Panc1 (cell line): ENCODE measurements around the gene NPAS2. TPM values are rescaled to one million over a fixed set of nuclear protein-coding genes. Genes with fewer than 3 reads are reported as not detected.

Experiments used
- ATAC-seq: fragments of 200-7000 bp; cut with Tn5 transposase; 2 replicates; pipeline ENCODE4 v1.9.1; 2020; ENCODE audit warnings: mild to moderate bottlenecking, moderate library complexity
- BruUV-seq: library from RNA; stranded (reverse); fragments of 400-500 nt; replicated peaks from 2 replicates; lab custom pipeline; 2021; lab: Mats Ljungman, UMichigan
- CTCF ChIA-PET: fragments of 300-600 bp; sonication (Branson Sonifier 250); formaldehyde crosslinking; loops from one replicate; lab custom pipeline; 2022; ENCODE audit warnings: antibody characterized with exemption; lab: Charles Lee
- POLR2A ChIA-PET: fragments of 300-600 bp; sonication (Branson Sonifier 250); formaldehyde crosslinking; loops from one replicate; lab custom pipeline; 2022; ENCODE audit warnings: antibody characterized with exemption; lab: Charles Lee
- DNase-seq: peaks from one replicate; pipeline ENCODE4 v3.0.0-alpha.2; 2010; ENCODE audit warnings: low read depth, low spot score
- H3K27ac ChIP-seq: 2 replicates; pipeline ENCODE4 v1.5.1; 2011; ENCODE audit warnings: mild to moderate bottlenecking, low read length, inconsistent platforms
- H3K27me3 ChIP-seq: fragments of 200-500 bp; sonication (Bioruptor generic); 2 replicates; pipeline ENCODE4 v1.6.0; 2014; ENCODE audit warnings: low read length, inconsistent platforms; ENCODE audit not compliant: control insufficient read depth, insufficient read depth
- H3K36me3 ChIP-seq: fragments of 200-500 bp; sonication (Bioruptor generic); 2 replicates; pipeline ENCODE4 v1.5.1; 2014; ENCODE audit warnings: inconsistent platforms, mild to moderate bottlenecking, low read length, moderate library complexity; ENCODE audit not compliant: control insufficient read depth, insufficient read depth
- H3K4me1 ChIP-seq: 2 replicates; pipeline ENCODE4 v1.5.1; 2011; ENCODE audit warnings: inconsistent platforms, mild to moderate bottlenecking, low read length, moderate library complexity; ENCODE audit not compliant: control insufficient read depth, insufficient read depth
- H3K4me3 ChIP-seq, 2 experiments: 2 replicates each; pipeline ENCODE4 v1.5.1; 2011 to 2012; ENCODE audit warnings: low read depth in 2 of 2, low read length in 2 of 2, mild to moderate bottlenecking in 2 of 2, inconsistent platforms in 1 of 2, moderate library complexity in 1 of 2
- H3K9me3 ChIP-seq: fragments of 200-500 bp; sonication (Bioruptor generic); 2 replicates; pipeline ENCODE4 v1.5.1; 2014; ENCODE audit warnings: low read depth, mild to moderate bottlenecking, inconsistent platforms, low read length, moderate library complexity; ENCODE audit not compliant: control insufficient read depth, insufficient read depth
- CTCF ChIP-seq: fragments of 450-650 bp; IDR thresholded peaks from 2 replicates; pipeline ENCODE4 v1.5.1; 2017; ENCODE audit warnings: mild to moderate bottlenecking
- POLR2AphosphoS5 ChIP-seq: IDR thresholded peaks from 2 replicates; pipeline ENCODE4 v1.6.1; 2012; ENCODE audit warnings: mild to moderate bottlenecking, low read depth, low read length, moderate library complexity
- REST ChIP-seq, 2 experiments: IDR thresholded peaks; 2 replicates each; pipeline ENCODE4 v1.6.1; 2011 to 2012; ENCODE audit warnings: low read depth in 2 of 2, control low read depth in 1 of 2, low read length in 1 of 2, mild to moderate bottlenecking in 1 of 2, moderate library complexity in 1 of 2; ENCODE audit not compliant: insufficient read depth in 1 of 2
- SIN3A ChIP-seq: IDR thresholded peaks from 2 replicates; pipeline ENCODE4 v1.6.1; 2012; ENCODE audit warnings: low read depth, mild to moderate bottlenecking, low read length, moderate library complexity, borderline replicate concordance; ENCODE audit not compliant: insufficient read depth
- TCF7L2 ChIP-seq: IDR thresholded peaks from 2 replicates; pipeline ENCODE4 v1.6.1; 2011; ENCODE audit warnings: mild to moderate bottlenecking, low read depth, low read length, inconsistent platforms
- in situ Hi-C: cut with HindIII; loops from 2 replicates; pipeline ENCODE4 v1.10.0; 2016; ENCODE audit warnings: low sequenced_read_pairs, low pct_unique_long_range_greater_than_20kb
- intact Hi-C: fragments of 100-400 bp; cut with micrococcal nuclease; formaldehyde crosslinking; loops from one replicate; pipeline ENCODE4 v1.10.0; 2022; ENCODE audit not compliant: unreplicated experiment
- total RNA-seq: library from RNA; stranded (reverse); gene quantifications from one replicate; pipeline ENCODE4 v1.2.1, GENCODE V29; 2021; ENCODE audit not compliant: unreplicated experiment

Gene NPAS2
- total RNA-seq, 1 experiment from 2014 or later, result 72.8 TPM

GRCh38 chr2:100921685-100922161 is 101.8 kb downstream of the NPAS2 start:
- in situ Hi-C loops, result no loop called here
- Histone ChIP-seq H3K4me1 (no peaks in the 10 kb centered on the region), H3K36me3 (no peaks in the 10 kb centered on the region), H3K27me3 (no peaks in the 10 kb centered on the region), H3K27ac (no peak overlapping the region), H3K4me3 (no peak overlapping the region), H3K9me3 (no peaks in the 10 kb centered on the region)
- TF ChIP-seq TCF7L2 (no peak), REST (IDR thresholded peaks at IDR 0.05; ENCODE audit: insufficient read depth in 1 of 2, low read depth in 2 of 2, low read length in 1 of 2) (no peak), POLR2AphosphoS5 (no peak), SIN3A (no peak), CTCF (no peak)
- DNase-seq (no peak), ATAC-seq (no peak)
- intact Hi-C loops, result no loop called here
- POLR2A ChIA-PET, result no interaction called here
- CTCF ChIA-PET, result no interaction called here
- no TSS peak for BruUV-seq

- POLR2A ChIA-PET, result no interaction called here
- no peak overlapping the region for H3K27ac ChIP-seq
These were observed 103.6 kb downstream of the NPAS2 start for GRCh38 chr2:100923461-100924060.

More at GRCh38 chr2:100923461-100924060, 103.6 kb downstream of the NPAS2 start:
- CTCF ChIA-PET, result no interaction called here
- in situ Hi-C loops (no loop called here), intact Hi-C loops (no loop called here)
- Histone ChIP-seq H3K4me3 (no peak overlapping the region), H3K9me3 (no peaks in the 10 kb centered on the region), H3K27me3 (no peaks in the 10 kb centered on the region), H3K4me1 (no peaks in the 10 kb centered on the region), H3K36me3 (peaks cover 5% of the 10 kb centered on the region; the same call in 1 of the 2 replicates)
- ATAC-seq, result no peak
- TF ChIP-seq CTCF (no peak), SIN3A (no peak), TCF7L2 (no peak)
- BruUV-seq, result no TSS peak
- DNase-seq, result no peak
